Neural cell (in vitro differentiated cells): ENCODE measurements around the gene S100A12.

Source experiments
- EZH2 ChIP-seq: fragments of 200-600, 300-800 bp; shearing (Covaris generic), sonication (generic); IDR thresholded peaks from 2 replicates; pipeline ENCODE4 v1.6.1; 2014; ENCODE audit warnings: antibody characterized with exemption, low read length, borderline replicate concordance, mild to moderate bottlenecking; ENCODE audit not compliant: insufficient read depth, poor library complexity, severe bottlenecking
- POLR2AphosphoS5 ChIP-seq: IDR thresholded peaks from 2 replicates; pipeline ENCODE4 v1.6.1; 2012
- TF ChIP-seq, protein P1 (sequence below): fragments of 450-650 bp; IDR thresholded peaks from 2 replicates; pipeline ENCODE4 v1.5.1; 2014; ENCODE audit warnings: antibody characterized with exemption, mild to moderate bottlenecking, moderate library complexity; ENCODE audit not compliant: poor library complexity, severe bottlenecking

DNA sequence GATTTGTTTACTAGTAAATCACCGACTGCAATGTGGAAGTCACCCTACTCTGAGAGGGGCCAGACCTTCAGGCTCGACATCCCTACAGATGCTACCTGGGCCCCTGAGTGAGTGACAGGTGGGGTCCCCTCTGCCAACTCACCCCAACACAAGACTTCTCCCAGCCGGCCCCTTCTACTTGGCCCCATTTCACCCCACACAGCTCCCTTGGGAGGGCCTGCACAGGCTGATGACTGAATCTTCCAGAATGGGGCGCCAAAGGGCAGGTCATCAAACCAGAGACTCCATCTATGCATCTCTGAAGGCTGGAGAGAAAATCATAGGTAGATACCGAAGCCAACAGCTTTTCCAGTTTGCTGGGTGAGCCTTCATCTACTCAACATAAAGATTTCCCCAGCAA is 24.8 kb upstream of the S100A12 start:
- TF ChIP-seq, protein P1, sequence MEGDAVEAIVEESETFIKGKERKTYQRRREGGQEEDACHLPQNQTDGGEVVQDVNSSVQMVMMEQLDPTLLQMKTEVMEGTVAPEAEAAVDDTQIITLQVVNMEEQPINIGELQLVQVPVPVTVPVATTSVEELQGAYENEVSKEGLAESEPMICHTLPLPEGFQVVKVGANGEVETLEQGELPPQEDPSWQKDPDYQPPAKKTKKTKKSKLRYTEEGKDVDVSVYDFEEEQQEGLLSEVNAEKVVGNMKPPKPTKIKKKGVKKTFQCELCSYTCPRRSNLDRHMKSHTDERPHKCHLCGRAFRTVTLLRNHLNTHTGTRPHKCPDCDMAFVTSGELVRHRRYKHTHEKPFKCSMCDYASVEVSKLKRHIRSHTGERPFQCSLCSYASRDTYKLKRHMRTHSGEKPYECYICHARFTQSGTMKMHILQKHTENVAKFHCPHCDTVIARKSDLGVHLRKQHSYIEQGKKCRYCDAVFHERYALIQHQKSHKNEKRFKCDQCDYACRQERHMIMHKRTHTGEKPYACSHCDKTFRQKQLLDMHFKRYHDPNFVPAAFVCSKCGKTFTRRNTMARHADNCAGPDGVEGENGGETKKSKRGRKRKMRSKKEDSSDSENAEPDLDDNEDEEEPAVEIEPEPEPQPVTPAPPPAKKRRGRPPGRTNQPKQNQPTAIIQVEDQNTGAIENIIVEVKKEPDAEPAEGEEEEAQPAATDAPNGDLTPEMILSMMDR = no peak
- TF ChIP-seq EZH2 = no peak
- TF ChIP-seq POLR2AphosphoS5 = no peak
